Heart left ventricle (tissue), 16 donors: Measurements from ENCODE around the gene SLC46A3. TPM values are rescaled to one million over a fixed set of nuclear protein-coding genes. Genes with fewer than 3 reads are reported as not detected.
"Not testable (repeated sequence)": the region's sequence is repeated elsewhere in the genome, so short reads cannot be mapped to it uniquely, and the experiment has no call there.

Source experiments
- ATAC-seq, 4 donors: fragments of 200-7000 bp; cut with Tn5 transposase; one replicate each; pipeline ENCODE4 v1.9.1; 2020 to 2022; ENCODE audit warnings: moderate library complexity in 4 of 4, mild to moderate bottlenecking in 3 of 4, moderate number of reproducible peaks in 1 of 4
- DNase-seq, 5 donors: peaks; one replicate each; pipeline ENCODE4 v3.0.0-alpha.2; 2020
- H3K27ac ChIP-seq, 12 donors: fragments of 200-600 bp; sonication (generic) in 4 of 12; one replicate each; pipeline versions ENCODE4 v1.5.0 to v1.8.0; 2016 to 2022; ENCODE audit warnings: mild to moderate bottlenecking in 2 of 12
- H3K27me3 ChIP-seq, 9 donors: fragments of 200-600 bp; sonication (generic) in 2 of 9; one replicate each; pipeline versions ENCODE4 v1.5.1 to v1.8.0; 2016 to 2022; ENCODE audit warnings: mild to moderate bottlenecking in 3 of 9
- H3K36me3 ChIP-seq, 9 donors: fragments of 200-600 bp; sonication (generic) in 2 of 9; one replicate each; pipeline versions ENCODE4 v1.5.0 to v1.8.0; 2018 to 2022; ENCODE audit warnings: mild to moderate bottlenecking in 2 of 9
- H3K4me1 ChIP-seq, 12 donors: fragments of 200-600 bp; sonication (generic) in 4 of 12; one replicate each; pipeline versions ENCODE4 v1.5.0 to v1.8.0; 2016 to 2022; ENCODE audit warnings: mild to moderate bottlenecking in 3 of 12
- H3K4me3 ChIP-seq, 12 donors: fragments of 200-600 bp; sonication (generic) in 4 of 12; one replicate each; pipeline versions ENCODE4 v1.5.0 to v1.8.0; 2017 to 2022; ENCODE audit warnings: mild to moderate bottlenecking in 9 of 12, moderate library complexity in 4 of 12
- H3K9me3 ChIP-seq, 12 donors: fragments of 200-600 bp; sonication (generic) in 4 of 12; one replicate each; pipeline versions ENCODE4 v1.5.0 to v1.8.0; 2016 to 2022; ENCODE audit warnings: mild to moderate bottlenecking in 1 of 12
- POLR2A ChIP-seq, 2 donors: fragments of 450-650 bp; IDR thresholded peaks; one replicate each; pipeline ENCODE4 v1.6.1; 2017; ENCODE audit warnings: antibody characterized with exemption in 2 of 2, mild to moderate bottlenecking in 2 of 2, moderate library complexity in 2 of 2
- WGBS, 4 donors: extraction: QIAGEN DNeasy Blood & Tissue Kit in 2 of 4; methylation state at CpG; one replicate each; pipeline versions ENCODE4 v1.1.5 to v1.1.7; 2013 to 2018; 5-methylcytosine and 5-hydroxymethylcytosine counted together
- intact Hi-C, 10 donors: fragments of 100-400 bp; cut with DNase I; formaldehyde crosslinking; loops; one replicate each; pipeline versions ENCODE4 v1.11.1 to v1.14.2; 2022
- polyA plus RNA-seq, 2 donors: library from polyadenylated mRNA; stranded (reverse); fragments of 200-250 nt; gene quantifications; one replicate each; pipeline ENCODE4 v1.2.3, GENCODE V29; 2013
- total RNA-seq, 9 donors: library from RNA; depleted of rRNA in 2 of 9; stranded (reverse); fragments of >200 nt in 2 of 9; fragmentation: NEBNext Ultra II Directional in 3 of 9; extraction: Animal tissue kit (Norgen Biotek cat#: 25700) in 3 of 9; gene quantifications; one replicate each; pipeline versions ENCODE4 v1.1.0 to v1.2.4, GENCODE V29; 2016 to 2023
- TF ChIP-seq, protein P1 (sequence below), 12 donors: fragments of 200-600 bp; sonication (generic) in 4 of 12; IDR thresholded peaks; one replicate each; pipeline versions ENCODE4 v1.5.0 to v1.8.0; 2018 to 2022; ENCODE audit warnings: antibody characterized with exemption in 12 of 12, mild to moderate bottlenecking in 5 of 12
- donor health status: ischemic (EF 13 %, LVEDD 7.1; RV severe dilation, severe dysfunction).
- donor health status: healthy with polysubstance abuse.
- donor health status: DM: no; HTN: yes; CAD: no.
- donor health status: DM: no; HTN: no; CAD: no.
- donor health status: ischemic (EF 25% LVEDD 6.9; RV normal size, moderate dysfunction).
- donor health status: ischemic (EF 25% LVEDD 5.7; RV mildly dilated, moderate dysfunction).
- donor health status: healthy.
- donor health status: DM: yes; HTN: yes; CAD: no.
- donor health status: ischemic (EF 35%, LVEDD 5.7; RV mildly dilated, moderate dysfunction).
- donor health status: nonischemic (EF 11% LVEDD 7.7; RV severe dilation, severe dysfunction).
- donor health status: DM: yes; HTN: yes; CAD: no.
- donor health status: PGD.
- donor health status: ischemic (EF 29% LVEDD 5.4; RV normal size, mild dysfunction).
- donor health status: nonischemic (EF 23%, LVEDD 6.1; RV moderate dilation, normal function).

The SLC46A3 gene
- total and polyA plus RNA-seq, 11 donors = 11.1 to 18.1 (median 16.2) TPM

DNA sequence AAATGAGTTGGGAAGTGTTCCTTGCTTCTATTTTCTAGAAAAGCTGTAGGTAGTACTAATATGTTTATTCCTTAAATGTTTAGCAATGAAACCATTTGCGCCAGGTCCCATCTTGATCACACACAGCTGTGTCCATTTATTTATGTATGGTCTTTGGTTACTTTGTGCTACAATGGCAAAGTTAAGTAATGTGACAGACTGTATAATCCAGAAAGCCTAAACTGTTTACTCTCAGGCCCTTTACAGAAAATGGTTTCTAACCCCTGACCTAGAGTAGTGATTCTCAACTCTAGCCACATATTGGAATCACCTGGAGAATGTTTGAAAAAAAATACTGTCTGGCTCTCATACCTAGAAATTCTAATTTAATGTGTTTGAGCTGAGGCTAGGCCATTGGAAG, 21.3 kb downstream of the SLC46A3 start:
- DNase-seq (no peak), ATAC-seq (no peak)
- WGBS, 4 donors = 89 to 100% (median 98%) methylated on average over 1 of the region's 1 CpG
- Histone ChIP-seq H3K4me1 (no peaks in the 10 kb centered on the region), H3K27me3 (no peaks in the 10 kb centered on the region), H3K27ac (no peak overlapping the region), H3K9me3 (no peaks in the 10 kb centered on the region), H3K4me3 (no peak overlapping the region), H3K36me3 (peaks cover 0 to 62% (median 40%) of the 10 kb centered on the region in 9 donors)
- intact Hi-C loops = no loop called here
- no peak for TF ChIP-seq POLR2A (IDR thresholded peaks at IDR 0.05)
- TF ChIP-seq, protein P1, sequence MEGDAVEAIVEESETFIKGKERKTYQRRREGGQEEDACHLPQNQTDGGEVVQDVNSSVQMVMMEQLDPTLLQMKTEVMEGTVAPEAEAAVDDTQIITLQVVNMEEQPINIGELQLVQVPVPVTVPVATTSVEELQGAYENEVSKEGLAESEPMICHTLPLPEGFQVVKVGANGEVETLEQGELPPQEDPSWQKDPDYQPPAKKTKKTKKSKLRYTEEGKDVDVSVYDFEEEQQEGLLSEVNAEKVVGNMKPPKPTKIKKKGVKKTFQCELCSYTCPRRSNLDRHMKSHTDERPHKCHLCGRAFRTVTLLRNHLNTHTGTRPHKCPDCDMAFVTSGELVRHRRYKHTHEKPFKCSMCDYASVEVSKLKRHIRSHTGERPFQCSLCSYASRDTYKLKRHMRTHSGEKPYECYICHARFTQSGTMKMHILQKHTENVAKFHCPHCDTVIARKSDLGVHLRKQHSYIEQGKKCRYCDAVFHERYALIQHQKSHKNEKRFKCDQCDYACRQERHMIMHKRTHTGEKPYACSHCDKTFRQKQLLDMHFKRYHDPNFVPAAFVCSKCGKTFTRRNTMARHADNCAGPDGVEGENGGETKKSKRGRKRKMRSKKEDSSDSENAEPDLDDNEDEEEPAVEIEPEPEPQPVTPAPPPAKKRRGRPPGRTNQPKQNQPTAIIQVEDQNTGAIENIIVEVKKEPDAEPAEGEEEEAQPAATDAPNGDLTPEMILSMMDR (IDR thresholded peaks at IDR 0.05) = no peak

DNA sequence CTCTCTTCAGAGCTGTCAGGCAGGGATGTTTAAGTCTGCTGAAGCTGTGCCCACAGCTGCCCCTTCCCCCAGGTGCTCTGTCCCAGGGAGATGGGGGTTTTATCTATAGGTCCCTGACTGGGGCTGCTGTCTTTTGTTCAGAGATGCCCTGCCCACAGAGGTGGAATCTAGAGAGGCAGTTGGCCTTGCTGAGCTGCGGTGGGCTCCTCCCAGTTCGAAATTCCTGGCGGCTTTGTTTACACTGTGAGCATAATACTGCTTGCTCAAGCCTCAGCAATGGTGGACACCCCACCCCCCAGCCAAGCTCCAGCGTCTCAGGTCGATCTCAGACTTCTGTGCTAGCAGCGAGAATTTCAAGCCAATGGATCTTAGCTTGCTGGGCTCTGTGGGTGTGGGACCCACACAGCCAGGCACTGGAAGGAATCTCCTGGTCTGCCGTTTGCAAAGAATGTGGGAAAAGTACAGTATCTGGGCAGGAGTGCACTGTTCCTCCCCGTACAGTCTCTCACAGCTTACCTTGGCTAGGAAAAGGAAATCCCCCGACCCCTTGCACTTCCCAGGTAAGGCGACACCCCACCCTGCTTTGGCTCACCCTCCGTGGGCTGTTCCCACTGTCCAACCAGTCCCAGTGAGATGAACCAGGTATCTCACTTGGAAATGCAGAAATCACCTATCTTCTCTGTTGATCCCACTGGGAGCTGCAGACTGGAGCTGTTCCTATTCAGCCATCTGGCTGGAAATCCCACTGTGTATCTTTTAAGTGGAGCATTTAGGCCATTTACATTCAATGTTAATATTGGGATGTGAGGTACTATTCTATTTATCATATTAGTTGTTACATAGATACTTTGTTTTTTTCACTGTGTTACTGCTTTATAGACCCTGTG, 24.9 kb downstream of the SLC46A3 start:
- not testable (repeated sequence) for ATAC-seq

DNA sequence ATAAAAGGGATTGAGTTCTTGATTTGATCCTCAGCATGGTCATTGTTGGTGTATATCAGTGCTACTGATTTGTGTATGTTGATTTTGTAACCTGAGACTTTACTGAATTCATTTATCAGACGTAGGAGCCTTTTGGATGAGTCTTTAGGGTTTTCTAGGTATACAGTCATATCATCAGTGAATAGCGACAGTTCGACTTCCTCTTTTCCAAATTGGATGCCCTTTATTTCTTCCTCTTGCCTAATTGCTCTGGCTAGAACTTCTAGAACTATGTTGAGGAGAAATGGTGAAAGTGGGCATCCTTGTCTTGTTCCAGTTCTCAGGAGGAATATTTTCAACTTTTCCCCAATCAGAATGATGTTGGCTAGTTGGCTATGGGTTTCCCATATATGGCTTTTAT, 32.9 kb downstream of the SLC46A3 start:
- ATAC-seq (no peak), DNase-seq (no peak)
- TF ChIP-seq, protein P1 (IDR thresholded peaks at IDR 0.05) = no peak
- no peak for TF ChIP-seq POLR2A (IDR thresholded peaks at IDR 0.05)
- intact Hi-C loops = loop anchor here in 1 of 10 donors (10.0 kb wide), 1 partner anchor 109 kb away; no protein-coding TSS in a partner anchor
- H3K4me3 ChIP-seq = no peak overlapping the region
- no peaks in the 10 kb centered on the region for H3K4me1 ChIP-seq
- H3K27me3 ChIP-seq = no peaks in the 10 kb centered on the region
- no peak overlapping the region for H3K27ac ChIP-seq
- peaks cover 0 to 33% (median 0%) of the 10 kb centered on the region in 12 donors for H3K9me3 ChIP-seq
- WGBS, 4 donors = 78 to 84% (median 83%) methylated on average over 3 of the region's 3 CpGs
- H3K36me3 ChIP-seq = peaks cover 0 to 5% (median 0%) of the 10 kb centered on the region in 9 donors

More for the DNA sequence above, 24.9 kb downstream of the SLC46A3 start:
- DNase-seq, H3K9me3 ChIP-seq, intact Hi-C loops, H3K4me1 ChIP-seq, H3K27ac ChIP-seq, H3K4me3 ChIP-seq, H3K27me3 ChIP-seq: not testable (repeated sequence)
- 61 to 88% (median 66%) methylated on average over 9 to 11 of the region's 11 CpGs for WGBS, 4 donors
- H3K36me3 ChIP-seq = peaks cover 0 to 26% (median 5%) of the 10 kb centered on the region in 9 donors

DNA sequence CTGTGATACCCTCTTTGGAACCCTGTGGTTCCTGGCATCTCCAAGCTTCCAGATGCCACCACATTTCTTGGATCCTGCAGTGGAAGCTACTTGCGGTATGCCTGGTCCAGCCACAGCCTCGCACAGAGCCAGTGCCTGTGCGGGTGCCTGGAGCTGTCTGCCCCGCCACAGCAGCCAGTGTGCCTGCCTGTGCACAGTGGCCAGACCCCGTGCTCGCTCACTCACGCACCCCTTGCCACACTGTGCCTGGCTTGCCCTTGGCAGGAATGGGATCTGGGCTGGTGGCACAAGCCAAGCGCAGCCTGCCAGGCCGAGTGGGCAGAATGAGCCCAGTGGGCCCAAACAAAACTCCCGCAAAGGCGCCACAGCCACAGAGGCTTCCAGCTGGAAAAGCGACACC, 33.7 kb downstream of the SLC46A3 start:
- no peak overlapping the region for H3K4me3 ChIP-seq
- 88 to 95% (median 90%) methylated on average over 9 to 12 of the region's 12 CpGs for WGBS, 4 donors
- H3K27ac ChIP-seq = no peak overlapping the region
- DNase-seq (no peak), ATAC-seq (no peak)
- H3K9me3 ChIP-seq = peaks cover 0 to 33% (median 0%) of the 10 kb centered on the region in 12 donors
- intact Hi-C loops = loop anchor here in 1 of 10 donors (10.0 kb wide), 1 partner anchor 110 kb away; no protein-coding TSS in a partner anchor
- no peak for TF ChIP-seq POLR2A (IDR thresholded peaks at IDR 0.05)
- TF ChIP-seq, protein P1 (IDR thresholded peaks at IDR 0.05) = no peak
- no peaks in the 10 kb centered on the region for H3K27me3 ChIP-seq
- H3K4me1 ChIP-seq = no peaks in the 10 kb centered on the region
- peaks cover 0 to 13% (median 4%) of the 10 kb centered on the region in 9 donors for H3K36me3 ChIP-seq
